HEK293 (cell line): ENCODE results near the gene MAP6.

Source experiments
- BCL11A ChIP-seq: fragments of 450-650 bp; formaldehyde crosslinking; IDR thresholded peaks from 2 replicates; pipeline ENCODE4 v1.5.1; 2016; ENCODE audit warnings: low read depth, missing biosample characterization, missing genetic modification characterization
- BCL11B ChIP-seq: fragments of 450-650 bp; formaldehyde crosslinking; IDR thresholded peaks from 2 replicates; pipeline ENCODE4 v1.5.1; 2016; ENCODE audit warnings: low read depth, missing biosample characterization, missing genetic modification characterization
- CTCF ChIP-seq: fragments of 450-650 bp; formaldehyde crosslinking; IDR thresholded peaks from 2 replicates; pipeline ENCODE4 v1.5.1; 2016; ENCODE audit warnings: missing biosample characterization, missing genetic modification characterization
- HOXA7 ChIP-seq: sonication (generic); formaldehyde crosslinking; IDR thresholded peaks from 2 replicates; pipeline ENCODE4 v1.8.1; 2022; ENCODE audit warnings: missing genetic modification reagents, borderline replicate concordance
- HOXC10 ChIP-seq: sonication (generic); formaldehyde crosslinking; IDR thresholded peaks from 2 replicates; pipeline ENCODE4 v1.8.1; 2023; ENCODE audit warnings: mild to moderate bottlenecking, missing genetic modification reagents
- ZBTB1 ChIP-seq: fragments of 450-650 bp; formaldehyde crosslinking; IDR thresholded peaks from 2 replicates; pipeline ENCODE4 v1.5.1; 2016; ENCODE audit warnings: missing biosample characterization, missing genetic modification characterization
- ZBTB10 ChIP-seq: fragments of 450-650 bp; formaldehyde crosslinking; IDR thresholded peaks from 2 replicates; pipeline ENCODE4 v1.5.1; 2016; ENCODE audit warnings: missing biosample characterization, missing genetic modification characterization
- ZBTB20 ChIP-seq: fragments of 450-650 bp; formaldehyde crosslinking; IDR thresholded peaks from 2 replicates; pipeline ENCODE4 v1.5.1; 2016; ENCODE audit warnings: missing biosample characterization, missing genetic modification characterization
- ZBTB26 ChIP-seq: fragments of 450-650 bp; formaldehyde crosslinking; optimal IDR thresholded peaks from 2 replicates; pipeline ENCODE3; 2016; ENCODE audit warnings: missing biosample characterization, mild to moderate bottlenecking, missing genetic modification characterization
- ZBTB44 ChIP-seq: fragments of 450-650 bp; IDR thresholded peaks from 2 replicates; pipeline ENCODE4 v1.5.1; 2018; ENCODE audit warnings: missing biosample characterization, mild to moderate bottlenecking, missing genetic modification characterization
- ZBTB7A ChIP-seq: fragments of 450-650 bp; formaldehyde crosslinking; IDR thresholded peaks from 2 replicates; pipeline ENCODE4 v1.5.1; 2016; ENCODE audit warnings: low read depth, missing biosample characterization, missing genetic modification characterization
- ZBTB8A ChIP-seq: fragments of 450-650 bp; formaldehyde crosslinking; IDR thresholded peaks from 2 replicates; pipeline ENCODE4 v1.5.1; 2016; ENCODE audit warnings: missing biosample characterization, missing genetic modification characterization
- ZNF10 ChIP-seq: fragments of 450-650 bp; formaldehyde crosslinking; IDR thresholded peaks from 2 replicates; pipeline ENCODE4 v1.5.1; 2017; ENCODE audit warnings: missing biosample characterization, missing genetic modification characterization
- ZNF112 ChIP-seq: fragments of 450-650 bp; formaldehyde crosslinking; IDR thresholded peaks from 2 replicates; pipeline ENCODE4 v1.5.0; 2017; ENCODE audit warnings: missing biosample characterization, missing genetic modification characterization
- ZNF2 ChIP-seq: fragments of 450-650 bp; formaldehyde crosslinking; IDR thresholded peaks from 2 replicates; pipeline ENCODE4 v1.5.1; 2016; ENCODE audit warnings: missing biosample characterization, missing genetic modification characterization
- ZNF24 ChIP-seq: fragments of 450-650 bp; formaldehyde crosslinking; IDR thresholded peaks from 2 replicates; pipeline ENCODE4 v1.5.1; 2016; ENCODE audit warnings: missing biosample characterization, missing genetic modification characterization
- ZNF274 ChIP-seq, 2 experiments: fragments of 200-500 bp in 1 of 2; fragments of 450-650 bp in 1 of 2; sonication (Bioruptor generic) in 1 of 2; formaldehyde crosslinking in 1 of 2; IDR thresholded peaks; 2 replicates each; pipeline versions ENCODE4 v1.5.1 to v1.6.1; 2014 to 2016; ENCODE audit warnings: borderline replicate concordance in 1 of 2, inconsistent platforms in 1 of 2, low read length in 1 of 2, missing biosample characterization in 1 of 2, missing genetic modification characterization in 1 of 2
- ZNF292 ChIP-seq: fragments of 450-650 bp; formaldehyde crosslinking; IDR thresholded peaks from 2 replicates; pipeline ENCODE4 v1.5.1; 2016; ENCODE audit warnings: low read depth, missing biosample characterization, missing genetic modification characterization, borderline replicate concordance
- ZNF311 ChIP-seq: fragments of 450-650 bp; formaldehyde crosslinking; IDR thresholded peaks from 2 replicates; pipeline ENCODE4 v1.5.1; 2017; ENCODE audit warnings: missing biosample characterization, missing genetic modification characterization, borderline replicate concordance
- ZNF324 ChIP-seq: fragments of 450-650 bp; formaldehyde crosslinking; IDR thresholded peaks from 2 replicates; pipeline ENCODE4 v1.5.1; 2016; ENCODE audit warnings: missing biosample characterization, missing genetic modification characterization
- ZNF416 ChIP-seq: fragments of 450-650 bp; formaldehyde crosslinking; IDR thresholded peaks from 2 replicates; pipeline ENCODE4 v1.5.1; 2016; ENCODE audit warnings: missing biosample characterization, missing genetic modification characterization
- ZNF48 ChIP-seq: fragments of 450-650 bp; formaldehyde crosslinking; IDR thresholded peaks from 2 replicates; pipeline ENCODE4 v1.5.1; 2016; ENCODE audit warnings: missing biosample characterization, missing genetic modification characterization
- ZNF600 ChIP-seq: fragments of 450-650 bp; formaldehyde crosslinking; IDR thresholded peaks from 2 replicates; pipeline ENCODE4 v1.5.1; 2016; ENCODE audit warnings: missing biosample characterization, missing genetic modification characterization
- ZNF707 ChIP-seq: fragments of 450-650 bp; formaldehyde crosslinking; IDR thresholded peaks from 2 replicates; pipeline ENCODE4 v1.5.1; 2016; ENCODE audit warnings: missing biosample characterization, missing genetic modification characterization
- ZNF791 ChIP-seq: fragments of 450-650 bp; formaldehyde crosslinking; IDR thresholded peaks from 2 replicates; pipeline ENCODE4 v1.5.1; 2016; ENCODE audit warnings: missing biosample characterization, missing genetic modification characterization
- ZNF792 ChIP-seq: fragments of 450-650 bp; formaldehyde crosslinking; IDR thresholded peaks from 2 replicates; pipeline ENCODE4 v1.5.1; 2016; ENCODE audit warnings: missing biosample characterization, missing genetic modification characterization
- ZNF830 ChIP-seq: fragments of 450-650 bp; IDR thresholded peaks from 2 replicates; pipeline ENCODE4 v1.5.0; 2018; ENCODE audit warnings: missing biosample characterization, missing genetic modification characterization, low read depth, mild to moderate bottlenecking, moderate library complexity
- ZNF843 ChIP-seq: fragments of 450-650 bp; formaldehyde crosslinking; IDR thresholded peaks from 2 replicates; pipeline ENCODE4 v1.5.1; 2016; ENCODE audit warnings: missing biosample characterization, missing genetic modification characterization

MAP6 gene

GRCh38 chr11:75706260-75706729 lies 37.5 kb upstream of the MAP6 start (continued):
- TF ChIP-seq ZNF311 (tag by site-specific recombination) (no peak), ZNF830 (tag by site-specific recombination) (no peak), HOXC10 (CRISPR knock-in tag) (no peak), ZNF792 (no peak), ZBTB20 (tag by site-specific recombination) (no peak), BCL11A (no peak), ZNF48 (tag by site-specific recombination) (no peak), BCL11B (tag by site-specific recombination) (no peak), ZNF10 (tag by site-specific recombination) (no peak), CTCF (tag by site-specific recombination) (peak; percentile 90), ZNF600 (tag by site-specific recombination) (no peak), ZNF324 (tag by site-specific recombination) (no peak; the same call in 1 of the 2 replicates), ZNF112 (tag by site-specific recombination) (no peak), ZNF274 (IDR thresholded peaks at IDR 0.05; ENCODE audit: low read length) (no peak), ZNF274 (tag by site-specific recombination; IDR thresholded peaks at IDR 0.05; ENCODE audit: borderline replicate concordance) (no peak), ZNF843 (tag by site-specific recombination) (no peak), ZBTB1 (tag by site-specific recombination) (no peak), ZNF24 (tag by site-specific recombination) (no peak), ZBTB26 (tag by site-specific recombination) (peak; percentile 13), ZBTB8A (peak; percentile 65; the same call in 1 of the 2 replicates), HOXA7 (CRISPR knock-in tag) (no peak), ZNF791 (tag by site-specific recombination) (no peak), ZNF416 (tag by site-specific recombination) (no peak), ZNF2 (tag by site-specific recombination) (0 out of 2 replicates have a peak, but pooled peaks have one; percentile 54), ZBTB44 (tag by site-specific recombination) (no peak), ZNF707 (no peak), ZBTB7A (tag by site-specific recombination) (no peak), ZBTB10 (tag by site-specific recombination) (no peak), ZNF292 (tag by site-specific recombination) (no peak)
